HTERT RPE-1 (cell line): ENCODE measurements around the gene POLR1B.
"Not testable (repeated sequence)": the region's sequence is repeated elsewhere in the genome, so short reads cannot be mapped to it uniquely, and the experiment has no call there.

Source experiments
- in situ Hi-C: fragments of 300-500 bp; cut with MboI; formaldehyde crosslinking; loops from 4 replicates; pipeline ENCODE4 v1.14.3; 2020; ENCODE audit warnings: low sequenced_read_pairs

Gene POLR1B

GRCh38 chr2:112541315-112542122, 746 bp upstream of the POLR1B start:
- in situ Hi-C loops = no loop called here

DNA sequence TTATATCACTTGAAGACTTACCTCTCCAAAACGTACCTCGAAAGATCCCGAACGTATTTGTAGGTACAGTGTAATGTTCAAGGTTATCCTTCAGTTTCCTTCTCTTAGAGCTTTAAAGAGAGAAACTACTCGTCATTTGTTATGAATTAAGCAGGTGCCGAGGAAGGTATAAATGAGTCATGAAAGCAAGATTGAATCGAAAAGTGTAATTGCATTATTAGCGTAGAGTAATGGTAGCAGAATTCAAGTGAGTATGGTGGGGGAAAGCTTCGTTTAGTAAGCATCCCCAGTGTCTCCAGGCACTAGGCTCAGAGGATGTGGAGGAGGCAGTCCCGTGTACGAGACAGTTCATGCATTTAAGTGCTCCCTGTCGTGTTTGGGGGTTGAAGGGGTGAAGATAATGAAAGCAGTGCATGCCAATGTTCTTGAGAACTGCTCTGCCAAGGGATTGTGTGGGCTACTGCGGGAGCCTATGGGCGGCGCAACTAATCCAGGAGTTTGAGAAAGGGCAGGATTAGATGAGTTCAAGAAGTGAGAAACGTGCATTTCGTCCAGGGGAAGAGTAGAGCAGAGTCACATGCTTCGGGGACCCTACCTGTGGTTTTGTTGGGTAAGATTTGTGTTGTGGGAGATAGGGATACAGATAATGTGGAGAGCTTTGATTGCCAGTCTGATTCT, 858 bp downstream of the POLR1B start:
- in situ Hi-C loops = no loop called here

GRCh38 chr2:112547333-112547732, 5.1 kb downstream of the POLR1B start:
- in situ Hi-C loops = no loop called here

- in situ Hi-C loops = no loop called here
Observed at GRCh38 chr2:112548980-112549379, 6.7 kb downstream of the POLR1B start.

GRCh38 chr2:112566104-112566503, 23.8 kb downstream of the POLR1B start:
- in situ Hi-C loops = no loop called here

GRCh38 chr2:112566508-112566907, 24.2 kb downstream of the POLR1B start:
- in situ Hi-C loops = not testable (repeated sequence)

DNA sequence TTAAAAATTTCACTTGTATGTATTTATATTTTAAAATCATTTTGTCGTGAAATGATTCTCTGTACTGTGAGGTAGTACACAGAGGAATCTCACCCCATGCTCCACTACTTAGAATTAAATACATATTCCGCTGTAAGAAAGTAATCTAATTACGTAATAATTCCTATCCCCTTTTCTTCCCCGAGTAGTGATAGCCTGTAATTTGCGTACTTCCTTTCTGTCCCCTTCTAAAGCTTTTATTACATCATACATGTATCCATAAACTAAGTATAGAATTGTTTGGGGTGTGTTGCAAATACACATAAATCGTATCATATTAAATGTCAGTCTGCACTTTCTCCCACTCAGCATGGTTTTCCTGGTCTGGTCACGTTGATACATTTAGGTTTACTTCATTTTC, 29.7 kb downstream of the POLR1B start:
- in situ Hi-C loops = no loop called here

DNA sequence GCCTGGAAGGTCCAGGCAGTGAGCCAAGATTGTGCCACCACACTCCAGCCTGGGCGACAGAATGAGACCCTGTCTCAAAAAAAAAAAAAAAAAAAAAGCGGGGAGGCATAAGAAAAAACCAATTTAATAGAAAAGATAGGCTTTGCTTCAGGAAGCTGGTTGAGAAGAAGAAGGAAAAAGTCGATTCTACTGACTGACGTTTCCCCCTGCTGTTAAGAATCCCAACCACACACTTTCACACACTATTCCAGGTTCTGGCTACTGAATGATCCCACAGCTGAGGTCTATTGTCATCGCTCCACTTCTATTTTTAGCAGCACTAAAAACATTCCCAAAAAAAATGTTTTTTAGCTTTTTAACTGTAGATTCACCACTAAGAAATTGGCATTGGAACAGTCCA, 35.5 kb downstream of the POLR1B start:
- in situ Hi-C loops = no loop called here

GRCh38 chr2:112579241-112579640, 37.0 kb downstream of the POLR1B start:
- in situ Hi-C loops = no loop called here

GRCh38 chr2:112580084-112580483, 37.8 kb downstream of the POLR1B start:
- in situ Hi-C loops = no loop called here

GRCh38 chr2:112582314-112582746, 40.1 kb downstream of the POLR1B start:
- in situ Hi-C loops = no loop called here

- in situ Hi-C loops = no loop called here
Observed at GRCh38 chr2:112583497-112584133, 41.4 kb downstream of the POLR1B start.

DNA sequence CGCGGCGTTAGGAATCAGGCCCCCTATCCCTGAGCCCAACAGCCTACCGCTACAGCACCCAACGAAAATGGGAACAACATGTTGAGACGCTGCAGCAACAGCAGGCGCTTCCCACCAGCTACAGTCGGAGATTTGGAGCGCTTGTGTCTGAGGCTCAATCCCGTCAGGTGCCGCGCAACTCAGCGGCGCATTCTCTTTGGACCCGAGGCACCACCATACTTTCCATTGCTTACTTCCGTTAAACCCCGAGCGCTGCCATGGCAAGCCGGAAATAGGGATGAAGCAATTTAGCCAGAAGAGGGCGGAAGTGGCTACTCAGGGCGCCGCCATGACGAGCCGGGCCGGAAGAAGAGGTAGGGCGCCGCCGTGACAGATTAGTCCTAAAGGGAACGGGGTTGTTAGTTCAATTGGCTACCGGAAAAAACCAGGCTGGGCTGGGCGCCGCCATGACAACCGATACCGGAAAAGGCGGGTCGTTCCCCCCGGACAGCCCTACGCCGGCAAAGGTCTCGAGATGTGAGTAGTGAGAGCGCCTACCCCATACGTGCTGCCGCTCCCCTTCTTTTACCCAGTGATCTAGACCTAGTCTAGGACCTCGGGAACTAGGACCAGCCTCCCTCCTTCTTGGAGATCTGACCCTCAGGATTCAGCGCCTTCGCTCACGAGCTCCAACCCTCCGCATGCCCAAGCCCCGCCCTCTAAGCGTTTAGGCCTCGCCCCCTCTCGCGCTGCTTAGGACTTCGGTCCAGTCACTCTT, 42.0 kb downstream of the POLR1B start, which contains the start of gene CHCHD5:
Gene CHCHD5 (plus strand): TSS at position 476 of the 757 bp plus-strand sequence. CDS start 39 bp downstream, at position 515.
- in situ Hi-C loops = no loop called here

- in situ Hi-C loops = no loop called here
Observed at GRCh38 chr2:112584891-112585250, 42.6 kb downstream of the POLR1B start.

DNA sequence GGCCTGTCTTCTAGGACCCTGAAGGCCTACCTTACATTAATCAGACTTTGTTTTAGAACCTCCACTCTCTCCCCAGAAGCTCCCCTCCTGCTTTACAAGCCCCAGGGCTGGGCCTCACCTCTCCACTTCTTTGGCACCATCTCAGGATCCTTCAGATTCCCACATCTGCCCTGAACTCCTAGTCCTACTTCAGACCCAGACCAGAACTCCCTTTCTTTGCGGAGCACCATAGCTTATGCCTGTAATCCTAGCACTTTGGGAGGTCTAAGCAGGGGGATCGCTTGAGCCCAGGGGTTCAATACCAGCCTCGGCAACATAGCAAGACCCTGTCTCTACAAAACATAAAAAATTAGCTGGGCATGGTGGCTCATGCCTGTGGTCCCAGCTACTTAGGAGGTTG, 43.1 kb downstream of the POLR1B start:
- in situ Hi-C loops = no loop called here

DNA sequence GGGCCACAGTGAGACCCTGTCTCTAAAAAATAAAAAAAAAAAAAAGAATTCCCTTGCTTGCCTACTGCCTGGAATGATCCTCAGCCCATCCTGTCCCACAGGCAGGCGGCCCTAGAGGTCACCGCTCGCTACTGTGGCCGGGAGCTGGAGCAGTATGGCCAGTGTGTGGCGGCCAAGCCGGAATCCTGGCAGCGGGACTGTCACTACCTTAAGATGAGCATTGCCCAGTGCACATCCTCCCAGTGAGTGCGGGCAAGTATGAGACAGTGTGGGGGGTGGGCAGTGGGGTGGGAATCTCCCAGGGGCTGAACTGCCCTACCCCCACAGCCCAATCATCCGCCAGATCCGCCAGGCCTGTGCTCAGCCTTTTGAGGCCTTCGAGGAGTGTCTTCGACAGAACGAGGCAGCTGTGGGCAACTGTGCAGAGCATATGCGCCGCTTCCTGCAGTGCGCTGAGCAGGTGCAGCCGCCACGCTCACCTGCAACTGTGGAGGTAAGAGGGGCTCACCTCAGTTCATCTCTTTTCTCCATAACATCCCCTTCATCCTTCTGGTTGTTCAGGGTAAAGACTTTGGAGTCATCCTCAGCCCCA, 43.7 kb downstream of the POLR1B start:
- in situ Hi-C loops = no loop called here

- in situ Hi-C loops = no loop called here
Observed at GRCh38 chr2:112588611-112589045, 46.4 kb downstream of the POLR1B start.

DNA sequence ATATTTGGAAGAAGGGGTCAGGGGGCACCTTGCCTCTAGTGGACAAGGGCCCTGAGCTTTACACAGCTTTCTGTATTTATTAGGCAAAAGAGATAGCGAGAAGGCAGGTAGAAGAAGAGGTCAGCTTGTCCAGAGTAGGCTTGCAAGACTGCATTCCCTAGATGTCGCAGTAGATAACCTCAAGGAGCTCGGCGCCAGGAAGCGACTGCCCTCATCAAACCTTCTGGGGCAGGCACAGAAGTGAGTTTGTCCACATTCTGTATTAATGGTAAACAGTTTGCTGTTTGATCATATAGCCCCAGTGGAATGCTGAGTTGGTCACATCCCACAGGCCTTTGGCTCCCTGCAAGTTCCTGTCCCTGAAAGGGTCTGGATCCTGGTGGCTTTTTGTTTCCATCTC, 49.1 kb downstream of the POLR1B start:
- in situ Hi-C loops = no loop called here

DNA sequence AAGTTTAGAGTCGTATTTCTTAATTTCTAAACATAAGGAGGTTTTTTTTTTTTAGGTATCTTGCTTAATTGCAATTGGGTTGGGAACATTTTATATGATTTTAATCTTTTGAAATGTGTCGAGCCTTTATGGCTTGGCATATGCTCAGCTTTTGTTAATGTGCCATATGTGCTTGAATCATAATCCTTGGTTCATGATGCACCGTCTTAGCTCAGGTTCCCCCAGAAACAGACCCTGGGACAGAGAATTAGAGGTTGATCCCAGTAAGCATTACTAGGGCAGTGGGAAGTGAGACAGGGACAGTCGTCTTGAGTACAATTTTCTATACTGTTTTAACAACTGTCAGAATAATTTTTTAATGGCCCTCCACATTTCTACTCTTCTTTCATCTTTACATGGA, 51.5 kb downstream of the POLR1B start:
- in situ Hi-C loops = no loop called here

DNA sequence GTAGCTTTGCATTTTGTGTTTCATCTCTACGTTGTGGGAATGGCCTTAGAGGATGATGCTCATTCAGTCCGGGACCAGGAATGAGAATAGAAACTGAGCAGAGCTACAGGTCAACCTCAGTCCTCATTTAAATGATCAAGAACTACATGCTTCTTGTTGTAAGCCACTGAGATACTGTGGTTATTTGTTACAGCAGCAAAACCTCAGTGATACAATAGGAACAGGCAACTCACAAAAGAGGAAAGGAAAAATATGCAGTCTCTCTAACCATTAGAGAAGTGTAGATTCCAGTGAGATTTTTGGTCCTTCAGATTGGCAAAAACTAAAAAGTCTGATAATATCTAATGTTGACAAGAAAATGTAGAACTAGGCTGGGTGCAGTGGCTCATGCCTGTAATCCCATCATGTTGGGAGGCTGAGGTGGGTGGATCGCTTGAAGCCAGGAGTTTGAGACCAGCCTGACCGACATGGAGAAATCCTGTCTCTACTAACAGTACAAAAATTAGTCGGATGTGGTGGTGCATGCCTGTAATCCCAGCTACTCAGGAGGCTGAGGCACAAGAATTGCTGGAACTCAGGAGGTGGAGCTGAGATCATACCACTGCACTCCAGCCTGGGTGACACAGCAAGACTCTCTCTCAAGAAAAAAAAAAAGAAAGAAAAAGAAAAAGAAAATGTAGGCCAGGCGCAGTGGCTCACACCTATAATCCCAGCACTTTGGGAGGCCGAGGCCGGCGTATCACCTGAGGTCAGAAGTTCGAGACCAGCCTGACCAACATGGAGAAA, 55.5 kb downstream of the POLR1B start:
- in situ Hi-C loops = no loop called here
